ENCODE data around the gene ARVCF.

The ARVCF gene

GRCh38 chr22:19980766-19981165, 35.9 kb downstream of the ARVCF start:
- peaks cover 10% of the 10 kb centered on the region for H3K27me3 Mint-ChIP-seq
- intact Hi-C loops (cut with micrococcal nuclease) = no loop called here
- H3K27ac Mint-ChIP-seq = no peak overlapping the region
- H3K4me3 Mint-ChIP-seq = no peak overlapping the region
- H3K9me3 Mint-ChIP-seq = no peaks in the 10 kb centered on the region
- peaks cover 21% of the 10 kb centered on the region for H3K36me3 Mint-ChIP-seq (ENCODE audit: low read depth)
- peaks cover 11% of the 10 kb centered on the region for H3K4me1 Mint-ChIP-seq (ENCODE audit: low read depth)

GRCh38 chr22:19979712-19980493, 36.7 kb downstream of the ARVCF start:
- Mint-ChIP-seq H3K27me3 (peaks cover 9% of the 10 kb centered on the region), H3K27ac (no peak overlapping the region), H3K36me3 (ENCODE audit: low read depth) (peaks cover 21% of the 10 kb centered on the region), H3K9me3 (no peaks in the 10 kb centered on the region), H3K4me1 (ENCODE audit: low read depth) (peaks cover 8% of the 10 kb centered on the region), H3K4me3 (no peak overlapping the region)
- intact Hi-C loops (cut with micrococcal nuclease) = no loop called here

- Mint-ChIP-seq H3K27me3 (peaks cover 15% of the 10 kb centered on the region), H3K4me3 (no peak overlapping the region), H3K27ac (no peak overlapping the region), H3K36me3 (ENCODE audit: low read depth) (peaks cover 23% of the 10 kb centered on the region), H3K4me1 (ENCODE audit: low read depth) (peaks cover 13% of the 10 kb centered on the region), H3K9me3 (no peaks in the 10 kb centered on the region)
- intact Hi-C loops (cut with micrococcal nuclease) = no loop called here
Measured at GRCh38 chr22:19978748-19979147, 37.9 kb downstream of the ARVCF start.

- intact Hi-C loops (cut with micrococcal nuclease) = no loop called here
- H3K27ac Mint-ChIP-seq = no peak overlapping the region
- no peaks in the 10 kb centered on the region for H3K9me3 Mint-ChIP-seq
- H3K4me1 Mint-ChIP-seq (ENCODE audit: low read depth) = peaks cover 13% of the 10 kb centered on the region
- peaks cover 17% of the 10 kb centered on the region for H3K27me3 Mint-ChIP-seq
- peaks cover 32% of the 10 kb centered on the region for H3K36me3 Mint-ChIP-seq (ENCODE audit: low read depth)
- no peak overlapping the region for H3K4me3 Mint-ChIP-seq
Measured at GRCh38 chr22:19977296-19978243, 39.1 kb downstream of the ARVCF start.

- Mint-ChIP-seq H3K27me3 (peaks cover 17% of the 10 kb centered on the region), H3K4me3 (no peak overlapping the region), H3K9me3 (no peaks in the 10 kb centered on the region), H3K4me1 (ENCODE audit: low read depth) (peaks cover 13% of the 10 kb centered on the region), H3K27ac (no peak overlapping the region), H3K36me3 (ENCODE audit: low read depth) (peaks cover 34% of the 10 kb centered on the region)
- intact Hi-C loops (cut with micrococcal nuclease) = no loop called here
Measured at GRCh38 chr22:19976671-19977070, 40.0 kb downstream of the ARVCF start.

- Mint-ChIP-seq H3K36me3 (ENCODE audit: low read depth) (peaks cover 32% of the 10 kb centered on the region), H3K9me3 (no peaks in the 10 kb centered on the region), H3K27me3 (peaks cover 17% of the 10 kb centered on the region), H3K4me1 (ENCODE audit: low read depth) (peaks cover 17% of the 10 kb centered on the region), H3K27ac (no peak overlapping the region), H3K4me3 (no peak overlapping the region)
- intact Hi-C loops (cut with micrococcal nuclease) = no loop called here
Measured at GRCh38 chr22:19975707-19976035, 41.0 kb downstream of the ARVCF start.

- Mint-ChIP-seq H3K4me1 (ENCODE audit: low read depth) (peaks cover 19% of the 10 kb centered on the region), H3K4me3 (no peak overlapping the region), H3K27ac (no peak overlapping the region), H3K27me3 (peaks cover 17% of the 10 kb centered on the region), H3K9me3 (no peaks in the 10 kb centered on the region), H3K36me3 (ENCODE audit: low read depth) (peaks cover 34% of the 10 kb centered on the region)
- intact Hi-C loops (cut with micrococcal nuclease) = no loop called here
Measured at GRCh38 chr22:19974935-19975706, 41.5 kb downstream of the ARVCF start.

- no peak overlapping the region for H3K27ac Mint-ChIP-seq
- H3K9me3 Mint-ChIP-seq = no peaks in the 10 kb centered on the region
- H3K27me3 Mint-ChIP-seq = peaks cover 17% of the 10 kb centered on the region
- H3K4me1 Mint-ChIP-seq (ENCODE audit: low read depth) = peaks cover 19% of the 10 kb centered on the region
- intact Hi-C loops (cut with micrococcal nuclease) = no loop called here
- H3K36me3 Mint-ChIP-seq (ENCODE audit: low read depth) = peaks cover 38% of the 10 kb centered on the region
- no peak overlapping the region for H3K4me3 Mint-ChIP-seq
Measured at GRCh38 chr22:19974268-19974861, 42.3 kb downstream of the ARVCF start.

- peaks cover 17% of the 10 kb centered on the region for H3K27me3 Mint-ChIP-seq
- H3K27ac Mint-ChIP-seq = no peak overlapping the region
- intact Hi-C loops (cut with micrococcal nuclease) = no loop called here
- no peaks in the 10 kb centered on the region for H3K9me3 Mint-ChIP-seq
- peaks cover 19% of the 10 kb centered on the region for H3K4me1 Mint-ChIP-seq (ENCODE audit: low read depth)
- H3K36me3 Mint-ChIP-seq (ENCODE audit: low read depth) = peaks cover 38% of the 10 kb centered on the region
- H3K4me3 Mint-ChIP-seq = no peak overlapping the region
Measured at GRCh38 chr22:19973551-19974267, 42.9 kb downstream of the ARVCF start.

- peaks cover 19% of the 10 kb centered on the region for H3K4me1 Mint-ChIP-seq (ENCODE audit: low read depth)
- peaks cover 17% of the 10 kb centered on the region for H3K27me3 Mint-ChIP-seq
- no peaks in the 10 kb centered on the region for H3K9me3 Mint-ChIP-seq
- no peak overlapping the region for H3K27ac Mint-ChIP-seq
- no peak overlapping the region for H3K4me3 Mint-ChIP-seq
- peaks cover 45% of the 10 kb centered on the region for H3K36me3 Mint-ChIP-seq (ENCODE audit: low read depth)
- intact Hi-C loops (cut with micrococcal nuclease) = no loop called here
Measured at GRCh38 chr22:19972652-19973550, 43.7 kb downstream of the ARVCF start.

- no peak overlapping the region for H3K27ac Mint-ChIP-seq
- intact Hi-C loops (cut with micrococcal nuclease) = no loop called here
- H3K4me1 Mint-ChIP-seq (ENCODE audit: low read depth) = peaks cover 19% of the 10 kb centered on the region
- no peaks in the 10 kb centered on the region for H3K9me3 Mint-ChIP-seq
- H3K27me3 Mint-ChIP-seq = peaks cover 17% of the 10 kb centered on the region
- peaks cover 52% of the 10 kb centered on the region for H3K36me3 Mint-ChIP-seq (ENCODE audit: low read depth)
- H3K4me3 Mint-ChIP-seq = no peak overlapping the region
Measured at GRCh38 chr22:19972251-19972650, 44.4 kb downstream of the ARVCF start.

GRCh38 chr22:19971276-19972124, 45.1 kb downstream of the ARVCF start:
- Mint-ChIP-seq H3K9me3 (no peaks in the 10 kb centered on the region), H3K4me1 (ENCODE audit: low read depth) (peaks cover 19% of the 10 kb centered on the region), H3K27me3 (peaks cover 17% of the 10 kb centered on the region), H3K27ac (no peak overlapping the region), H3K36me3 (ENCODE audit: low read depth) (peaks cover 59% of the 10 kb centered on the region), H3K4me3 (no peak overlapping the region)
- intact Hi-C loops (cut with micrococcal nuclease) = no loop called here

Measured in dendritic cell treated with granulocyte-macrophage colony-stimulating factor and Interleukin-4, amounts not matched to agents 40 ng/mL and 50 ng/mL, for 4 days (primary cell).